Astrocyte (in vitro differentiated cells and primary cell): ENCODE data around the gene CYB5B.

Experiments used
- CTCF ChIP-seq: IDR thresholded peaks from 2 replicates; pipeline ENCODE4 v1.5.1; 2011; ENCODE audit warnings: low read depth, mild to moderate bottlenecking, inconsistent platforms, low read length, moderate library complexity; ENCODE audit not compliant: insufficient read depth
- EZH2 ChIP-seq: IDR thresholded peaks from 2 replicates; pipeline ENCODE4 v1.6.1; 2012; ENCODE audit warnings: mild to moderate bottlenecking, low read length, inconsistent platforms; ENCODE audit not compliant: insufficient read depth

- TF ChIP-seq CTCF: no peak
- no peak for TF ChIP-seq EZH2
These were observed 55.4 kb downstream of the CYB5B start for GRCh38 chr16:69479775-69480174.
